22Rv1 (cell line): ENCODE results near the gene IFITM2.
"Not testable (repeated sequence)": the region's sequence is repeated elsewhere in the genome, so short reads cannot be mapped to it uniquely, and the experiment has no call there.

Source experiments
- CTCF ChIP-seq: fragments of 450-650 bp; IDR thresholded peaks from 2 replicates; pipeline ENCODE4 v1.5.1; 2017; ENCODE audit warnings: mild to moderate bottlenecking
- ZFX ChIP-seq: fragments of 450-650 bp; IDR thresholded peaks from 2 replicates; pipeline ENCODE4 v1.6.1; 2017; ENCODE audit warnings: antibody characterized with exemption, borderline replicate concordance

GRCh38 chr11:318405-319120, 10.9 kb downstream of the IFITM2 start:
- TF ChIP-seq CTCF, ZFX: not testable (repeated sequence)
